ENCODE measurements around the gene SCN2B. TPM values are rescaled to one million over a fixed set of nuclear protein-coding genes. Genes with fewer than 3 reads are reported as not detected.

Gene SCN2B
- total and polyA plus RNA-seq, 9 donors: 2.1 to 5.4 (median 4.2) TPM

DNA sequence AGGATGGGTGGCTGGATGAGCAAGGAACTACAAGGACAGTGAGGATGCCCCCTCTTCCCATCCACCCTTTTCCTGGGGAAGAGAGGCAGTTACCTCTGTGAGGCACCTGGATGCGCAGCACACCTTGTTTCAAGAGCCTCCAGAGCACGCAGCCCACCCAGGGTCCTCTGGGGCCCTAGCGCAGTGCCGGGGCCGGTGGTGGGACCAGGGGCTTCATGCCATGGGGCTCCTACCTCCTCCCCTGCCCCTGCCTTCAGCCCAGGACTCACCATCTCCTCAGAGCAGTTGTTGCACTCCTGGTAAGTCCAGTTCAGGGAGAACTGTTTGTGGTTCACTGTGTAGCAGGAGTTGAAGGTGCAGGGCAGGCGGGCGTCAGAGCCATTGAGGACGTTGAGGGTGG is 8.1 kb downstream of the SCN2B start:
- Histone ChIP-seq H3K4me3 (ENCODE audit: low read length) (no peak overlapping the region), H3K27ac (ENCODE audit: low read length) (no peak overlapping the region), H3K9me3 (replicated peaks; ENCODE audit: control insufficient read depth, low read depth, low read length) (no peaks in the 10 kb centered on the region), H3K4me1 (ENCODE audit: control insufficient read depth, insufficient read depth, low read length) (peaks cover 25% of the 10 kb centered on the region), H3K27me3 (ENCODE audit: control insufficient read depth, insufficient read depth, low read length) (peaks cover 25% of the 10 kb centered on the region), H3K36me3 (ENCODE audit: control insufficient read depth, insufficient read depth, low read length) (no peaks in the 10 kb centered on the region)
- no peak for DNase-seq
- 89% methylated on average over 5 of the region's 8 CpGs for WGBS (ENCODE audit: insufficient coverage)

GRCh38 chr11:118167906-118168305 is 8.5 kb downstream of the SCN2B start:
- Histone ChIP-seq H3K27me3 (ENCODE audit: control insufficient read depth, insufficient read depth, low read length) (peaks cover 25% of the 10 kb centered on the region), H3K4me3 (ENCODE audit: low read length) (no peak overlapping the region), H3K9me3 (replicated peaks; ENCODE audit: control insufficient read depth, low read depth, low read length) (no peaks in the 10 kb centered on the region), H3K27ac (ENCODE audit: low read length) (no peak overlapping the region), H3K36me3 (ENCODE audit: control insufficient read depth, insufficient read depth, low read length) (no peaks in the 10 kb centered on the region), H3K4me1 (ENCODE audit: control insufficient read depth, insufficient read depth, low read length) (peaks cover 25% of the 10 kb centered on the region)
- no peak for DNase-seq
- WGBS (ENCODE audit: insufficient coverage): 75% methylated on average over 6 of the region's 12 CpGs

GRCh38 chr11:118167253-118167652 is 9.2 kb downstream of the SCN2B start:
- no peak overlapping the region for H3K4me3 ChIP-seq (ENCODE audit: low read length)
- H3K36me3 ChIP-seq (ENCODE audit: control insufficient read depth, insufficient read depth, low read length): no peaks in the 10 kb centered on the region
- no peak overlapping the region for H3K27ac ChIP-seq (ENCODE audit: low read length)
- peaks cover 25% of the 10 kb centered on the region for H3K4me1 ChIP-seq (ENCODE audit: control insufficient read depth, insufficient read depth, low read length)
- H3K9me3 ChIP-seq (replicated peaks; ENCODE audit: control insufficient read depth, low read depth, low read length): no peaks in the 10 kb centered on the region
- no peak for DNase-seq
- WGBS (ENCODE audit: insufficient coverage): no CpG with 5 or more reads among the region's 2 CpGs
- peaks cover 29% of the 10 kb centered on the region for H3K27me3 ChIP-seq (ENCODE audit: control insufficient read depth, insufficient read depth, low read length)

GRCh38 chr11:118166641-118167040 is 9.8 kb downstream of the SCN2B start:
- peaks cover 22% of the 10 kb centered on the region for H3K4me1 ChIP-seq (ENCODE audit: control insufficient read depth, insufficient read depth, low read length)
- DNase-seq: no peak
- H3K36me3 ChIP-seq (ENCODE audit: control insufficient read depth, insufficient read depth, low read length): no peaks in the 10 kb centered on the region
- H3K4me3 ChIP-seq (ENCODE audit: low read length): no peak overlapping the region
- 77% methylated on average over 13 of the region's 17 CpGs for WGBS (ENCODE audit: insufficient coverage)
- H3K27ac ChIP-seq (ENCODE audit: low read length): no peak overlapping the region
- peaks cover 35% of the 10 kb centered on the region for H3K27me3 ChIP-seq (ENCODE audit: control insufficient read depth, insufficient read depth, low read length)
- H3K9me3 ChIP-seq (replicated peaks; ENCODE audit: control insufficient read depth, low read depth, low read length): no peaks in the 10 kb centered on the region

DNA sequence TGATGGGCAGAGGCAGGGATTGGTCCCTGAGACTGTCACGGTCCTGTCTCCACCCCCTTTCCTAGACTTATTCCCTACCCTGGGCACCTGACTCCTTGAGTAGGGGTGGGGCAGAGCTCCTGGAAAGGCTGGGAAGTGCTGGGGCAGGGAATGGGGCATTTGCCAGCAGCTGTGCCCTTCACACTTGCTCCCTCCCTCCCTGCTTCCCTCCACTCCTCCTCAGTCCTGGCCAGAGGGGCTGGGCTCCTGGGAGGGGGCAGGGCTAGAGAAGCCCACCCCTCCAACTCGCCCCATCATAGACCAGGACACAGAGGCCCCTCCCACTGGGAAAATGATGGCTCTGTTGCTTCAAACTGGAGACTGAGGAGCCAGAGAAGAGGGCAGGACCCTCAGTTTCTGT is 11.6 kb downstream of the SCN2B start:
- DNase-seq: no peak
- Histone ChIP-seq H3K27me3 (ENCODE audit: control insufficient read depth, insufficient read depth, low read length) (peaks cover 22% of the 10 kb centered on the region), H3K4me3 (ENCODE audit: low read length) (no peak overlapping the region), H3K4me1 (ENCODE audit: control insufficient read depth, insufficient read depth, low read length) (peaks cover 8% of the 10 kb centered on the region), H3K27ac (ENCODE audit: low read length) (no peak overlapping the region), H3K36me3 (ENCODE audit: control insufficient read depth, insufficient read depth, low read length) (no peaks in the 10 kb centered on the region), H3K9me3 (replicated peaks; ENCODE audit: control insufficient read depth, low read depth, low read length) (no peaks in the 10 kb centered on the region)
- no CpG with 5 or more reads among the region's 2 CpGs for WGBS (ENCODE audit: insufficient coverage)

- H3K27ac ChIP-seq (ENCODE audit: low read length): no peak overlapping the region
- no peaks in the 10 kb centered on the region for H3K9me3 ChIP-seq (replicated peaks; ENCODE audit: control insufficient read depth, low read depth, low read length)
- no peaks in the 10 kb centered on the region for H3K4me1 ChIP-seq (ENCODE audit: control insufficient read depth, insufficient read depth, low read length)
- peaks cover 32% of the 10 kb centered on the region for H3K27me3 ChIP-seq (ENCODE audit: control insufficient read depth, insufficient read depth, low read length)
- 59% methylated on average over 4 of the region's 5 CpGs for WGBS (ENCODE audit: insufficient coverage)
- no peaks in the 10 kb centered on the region for H3K36me3 ChIP-seq (ENCODE audit: control insufficient read depth, insufficient read depth, low read length)
- H3K4me3 ChIP-seq (ENCODE audit: low read length): no peak overlapping the region
- DNase-seq: no peak
These were observed 12.9 kb downstream of the SCN2B start for GRCh38 chr11:118163494-118163893.

GRCh38 chr11:118162846-118163245 is 13.6 kb downstream of the SCN2B start:
- no peaks in the 10 kb centered on the region for H3K36me3 ChIP-seq (ENCODE audit: control insufficient read depth, insufficient read depth, low read length)
- no peak overlapping the region for H3K4me3 ChIP-seq (ENCODE audit: low read length)
- H3K4me1 ChIP-seq (ENCODE audit: control insufficient read depth, insufficient read depth, low read length): no peaks in the 10 kb centered on the region
- peaks cover 39% of the 10 kb centered on the region for H3K27me3 ChIP-seq (ENCODE audit: control insufficient read depth, insufficient read depth, low read length)
- DNase-seq: no peak
- no peak overlapping the region for H3K27ac ChIP-seq (ENCODE audit: low read length)
- no peaks in the 10 kb centered on the region for H3K9me3 ChIP-seq (replicated peaks; ENCODE audit: control insufficient read depth, low read depth, low read length)
- no CpG with 5 or more reads among the region's 3 CpGs for WGBS (ENCODE audit: insufficient coverage)

DNA sequence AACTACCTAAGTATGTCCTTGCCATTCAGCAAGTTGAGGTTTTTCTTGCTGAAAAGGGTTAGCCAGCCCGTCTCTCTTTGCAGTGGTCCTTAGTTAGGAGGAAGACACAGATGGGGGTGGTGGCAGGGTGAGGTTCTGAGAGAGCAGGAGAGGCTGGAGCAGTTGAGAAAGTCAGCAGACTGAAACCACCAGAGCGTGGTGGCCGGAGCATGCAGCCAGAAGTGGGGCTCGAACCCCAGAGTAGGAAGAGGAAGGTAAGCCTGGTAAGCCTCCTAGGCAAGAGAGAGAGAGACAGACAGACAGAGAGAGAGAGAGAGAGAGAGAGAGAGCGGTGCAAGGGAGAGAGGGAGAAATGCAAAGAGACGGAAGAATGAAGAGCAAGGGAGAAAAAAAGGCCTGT is 14.7 kb downstream of the SCN2B start:
- Histone ChIP-seq H3K9me3 (replicated peaks; ENCODE audit: control insufficient read depth, low read depth, low read length) (no peaks in the 10 kb centered on the region), H3K27me3 (ENCODE audit: control insufficient read depth, insufficient read depth, low read length) (peaks cover 50% of the 10 kb centered on the region), H3K27ac (ENCODE audit: low read length) (no peak overlapping the region), H3K4me3 (ENCODE audit: low read length) (no peak overlapping the region), H3K36me3 (ENCODE audit: control insufficient read depth, insufficient read depth, low read length) (no peaks in the 10 kb centered on the region), H3K4me1 (ENCODE audit: control insufficient read depth, insufficient read depth, low read length) (peaks cover 3% of the 10 kb centered on the region)
- no peak for DNase-seq
- 68% methylated on average over 4 of the region's 6 CpGs for WGBS (ENCODE audit: insufficient coverage)

- H3K27me3 ChIP-seq (ENCODE audit: control insufficient read depth, insufficient read depth, low read length): peaks cover 77% of the 10 kb centered on the region
- no peak overlapping the region for H3K27ac ChIP-seq (ENCODE audit: low read length)
- H3K4me3 ChIP-seq (ENCODE audit: low read length): no peak overlapping the region
- 25% methylated on average over 4 of the region's 10 CpGs for WGBS (ENCODE audit: insufficient coverage)
- no peaks in the 10 kb centered on the region for H3K9me3 ChIP-seq (replicated peaks; ENCODE audit: control insufficient read depth, low read depth, low read length)
- no peaks in the 10 kb centered on the region for H3K36me3 ChIP-seq (ENCODE audit: control insufficient read depth, insufficient read depth, low read length)
- peaks cover 15% of the 10 kb centered on the region for H3K4me1 ChIP-seq (ENCODE audit: control insufficient read depth, insufficient read depth, low read length)
- DNase-seq: no peak
These were observed 19.1 kb downstream of the SCN2B start for GRCh38 chr11:118157186-118157895.

DNA sequence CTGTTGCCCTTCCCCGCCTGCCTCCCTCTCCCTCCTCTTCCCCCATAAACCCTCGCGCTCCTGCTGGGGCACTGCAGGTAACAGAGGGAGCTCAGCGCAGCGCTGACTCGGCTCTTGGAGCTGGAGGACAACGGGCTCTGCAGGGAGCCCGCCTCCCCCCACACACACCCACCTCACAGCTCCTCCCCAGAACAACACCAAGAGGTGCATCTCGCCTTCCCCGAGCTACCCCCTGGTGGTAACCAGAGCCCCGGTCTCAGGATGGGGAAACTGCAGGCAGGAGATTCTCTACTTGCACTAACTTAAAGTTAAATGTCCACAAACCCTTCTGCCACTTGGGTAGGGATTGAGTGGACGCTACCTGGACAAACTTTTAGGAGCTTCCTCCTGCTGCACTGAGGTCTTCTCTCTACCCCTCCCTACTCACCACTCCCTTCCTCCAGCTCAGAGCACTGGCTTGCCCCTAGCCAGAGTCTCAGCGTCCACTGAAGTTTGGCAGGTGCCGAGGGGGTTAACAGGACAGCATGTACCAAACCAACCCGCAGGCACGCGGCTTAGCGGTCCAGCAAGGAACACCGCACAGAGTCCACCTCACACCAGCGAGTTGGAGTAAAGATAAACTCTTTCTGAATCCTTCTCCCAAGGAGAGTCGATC is 19.8 kb downstream of the SCN2B start:
- H3K9me3 ChIP-seq (replicated peaks; ENCODE audit: control insufficient read depth, low read depth, low read length): no peaks in the 10 kb centered on the region
- no peak for DNase-seq
- H3K27me3 ChIP-seq (ENCODE audit: control insufficient read depth, insufficient read depth, low read length): peaks cover 77% of the 10 kb centered on the region
- peaks cover 20% of the 10 kb centered on the region for H3K4me1 ChIP-seq (ENCODE audit: control insufficient read depth, insufficient read depth, low read length)
- no peak overlapping the region for H3K27ac ChIP-seq (ENCODE audit: low read length)
- 1% methylated on average over 14 of the region's 21 CpGs for WGBS (ENCODE audit: insufficient coverage)
- no peaks in the 10 kb centered on the region for H3K36me3 ChIP-seq (ENCODE audit: control insufficient read depth, insufficient read depth, low read length)
- H3K4me3 ChIP-seq (ENCODE audit: low read length): no peak overlapping the region

Data from muscle of leg (tissue), 11 donors.